H9 (cell line): Measurements from ENCODE around the gene NFATC2IP. TPM values are rescaled to one million over a fixed set of nuclear protein-coding genes. Genes with fewer than 3 reads are reported as not detected.

Source experiments
- DNase-seq: peaks from one replicate; pipeline ENCODE4 v3.0.0-alpha.2; 2017
- H2AFZ ChIP-seq: one replicate; pipeline ENCODE4 v1.6.1; 2013; ENCODE audit warnings: mild to moderate bottlenecking, low read length, control low read depth, moderate library complexity
- H2AK5ac ChIP-seq: 2 replicates; pipeline ENCODE4 v1.6.1; 2013; ENCODE audit warnings: low read length, control low read depth, mixed read lengths; ENCODE audit not compliant: insufficient read length
- H2BK120ac ChIP-seq: one replicate; pipeline ENCODE4 v1.6.1; 2013; ENCODE audit warnings: low read depth, mild to moderate bottlenecking, low read length, control low read depth, inconsistent platforms; ENCODE audit not compliant: poor library complexity, severe bottlenecking
- H2BK12ac ChIP-seq: 2 replicates; pipeline ENCODE4 v1.6.1; 2013; ENCODE audit warnings: low read length, control low read depth, mixed read lengths, low read depth; ENCODE audit not compliant: insufficient read length
- H2BK15ac ChIP-seq: 2 replicates; pipeline ENCODE4 v1.6.1; 2013; ENCODE audit warnings: low read depth, low read length, control low read depth
- H2BK20ac ChIP-seq: one replicate; pipeline ENCODE4 v1.6.1; 2013; ENCODE audit warnings: low read depth, mild to moderate bottlenecking, low read length, control low read depth, inconsistent platforms; ENCODE audit not compliant: poor library complexity, severe bottlenecking
- H2BK5ac ChIP-seq: 2 replicates; pipeline ENCODE4 v1.6.1; 2013; ENCODE audit warnings: low read length, control low read depth, mixed read lengths; ENCODE audit not compliant: insufficient read length
- H3K14ac ChIP-seq: 2 replicates; pipeline ENCODE4 v1.6.1; 2013; ENCODE audit warnings: low read length, control low read depth; ENCODE audit not compliant: insufficient read depth
- H3K18ac ChIP-seq: 2 replicates; pipeline ENCODE4 v1.6.1; 2013; ENCODE audit warnings: low read depth, mild to moderate bottlenecking, mixed read lengths, low read length, control low read depth; ENCODE audit not compliant: insufficient read length
- H3K23ac ChIP-seq: 2 replicates; pipeline ENCODE4 v1.6.1; 2013; ENCODE audit warnings: low read length, control low read depth, mixed read lengths, low read depth; ENCODE audit not compliant: insufficient read length
- H3K23me2 ChIP-seq: 2 replicates; pipeline ENCODE4 v1.6.1; 2013; ENCODE audit warnings: low read depth, mild to moderate bottlenecking, mixed read lengths, low read length, control low read depth; ENCODE audit not compliant: insufficient read length, poor library complexity, severe bottlenecking
- H3K27ac ChIP-seq: 2 replicates; pipeline ENCODE4 v1.5.1; 2013; ENCODE audit warnings: low read length, control low read depth, mixed read lengths, low read depth; ENCODE audit not compliant: insufficient read length
- H3K27me3 ChIP-seq: 2 replicates; pipeline ENCODE4 v1.6.1; 2013; ENCODE audit warnings: low read length, control low read depth, inconsistent platforms; ENCODE audit not compliant: insufficient read depth
- H3K4ac ChIP-seq: 2 replicates; pipeline ENCODE4 v1.6.1; 2013; ENCODE audit warnings: low read depth, mild to moderate bottlenecking, control low read depth, inconsistent platforms, low read length, moderate library complexity
- H3K4me1 ChIP-seq: 2 replicates; pipeline ENCODE4 v1.6.1; 2013; ENCODE audit warnings: low read length, control low read depth, inconsistent platforms; ENCODE audit not compliant: insufficient read depth
- H3K4me2 ChIP-seq: 2 replicates; pipeline ENCODE4 v1.6.1; 2013; ENCODE audit warnings: low read length, control low read depth, mixed read lengths; ENCODE audit not compliant: insufficient read length, insufficient read depth
- H3K56ac ChIP-seq: 2 replicates; pipeline ENCODE4 v1.6.1; 2013; ENCODE audit warnings: low read depth, mild to moderate bottlenecking, mixed read lengths, low read length, control low read depth; ENCODE audit not compliant: insufficient read length
- H3K79me1 ChIP-seq: 2 replicates; pipeline ENCODE4 v1.6.1; 2013; ENCODE audit warnings: low read depth, mild to moderate bottlenecking, moderate library complexity, low read length, control low read depth, inconsistent platforms; ENCODE audit not compliant: insufficient read depth, poor library complexity, severe bottlenecking
- H3K79me2 ChIP-seq: 2 replicates; pipeline ENCODE4 v1.6.1; 2013; ENCODE audit warnings: low read length, control low read depth, inconsistent platforms; ENCODE audit not compliant: insufficient read depth
- H3K9ac ChIP-seq: 2 replicates; pipeline ENCODE4 v1.6.1; 2013; ENCODE audit warnings: low read length, control low read depth, mixed read lengths; ENCODE audit not compliant: insufficient read length; ENCODE audit errors: extremely low read depth
- H3K9me3 ChIP-seq: one replicate; pipeline ENCODE4 v1.6.1; 2013; ENCODE audit warnings: low read depth, low read length, inconsistent platforms; ENCODE audit not compliant: control insufficient read depth
- H3T11ph ChIP-seq: one replicate; pipeline ENCODE4 v1.6.1; 2013; ENCODE audit warnings: mild to moderate bottlenecking, low read length, control low read depth, inconsistent platforms
- H4K20me1 ChIP-seq: one replicate; pipeline ENCODE4 v1.6.1; 2013; ENCODE audit not compliant: control insufficient read depth, insufficient read length, insufficient read depth
- H4K5ac ChIP-seq: 2 replicates; pipeline ENCODE4 v1.6.1; 2013; ENCODE audit warnings: low read depth, mild to moderate bottlenecking, mixed read lengths, low read length, control low read depth; ENCODE audit not compliant: insufficient read length
- H4K8ac ChIP-seq: replicated peaks from 2 replicates; pipeline ENCODE4 v1.6.1; 2013; ENCODE audit warnings: low read length, control low read depth, mixed read lengths, low read depth; ENCODE audit not compliant: insufficient read length
- H4K91ac ChIP-seq: 2 replicates; pipeline ENCODE4 v1.6.1; 2013; ENCODE audit warnings: low read depth, mild to moderate bottlenecking, moderate library complexity, mixed read lengths, low read length, control low read depth; ENCODE audit not compliant: insufficient read length
- H3K27ac Mint-ChIP-seq, 3 experiments: 2 replicates in 2 of 3; 3 replicates in 1 of 3; pipeline ENCODE4 v1.8.0; 2020 to 2021; ENCODE audit warnings: mixed read lengths in 3 of 3, mild to moderate bottlenecking in 1 of 3, moderate library complexity in 1 of 3
- H3K27me3 Mint-ChIP-seq: 2 replicates; pipeline ENCODE4 v1.8.0; 2021; ENCODE audit warnings: low read depth, mild to moderate bottlenecking, moderate library complexity, mixed read lengths
- H3K36me3 Mint-ChIP-seq, 3 experiments: 2 replicates in 2 of 3; 3 replicates in 1 of 3; pipeline ENCODE4 v1.8.0; 2020 to 2021; ENCODE audit warnings: low read depth in 3 of 3, mixed read lengths in 3 of 3; ENCODE audit not compliant: insufficient read depth in 1 of 3
- H3K4me1 Mint-ChIP-seq, 2 experiments: 2 replicates each; pipeline ENCODE4 v1.8.0; 2020; ENCODE audit warnings: mixed read lengths in 2 of 2
- H3K4me3 Mint-ChIP-seq, 2 experiments: 2 replicates in 1 of 2; 3 replicates in 1 of 2; pipeline ENCODE4 v1.8.0; 2020 to 2021; ENCODE audit warnings: mild to moderate bottlenecking in 2 of 2, mixed read lengths in 2 of 2, moderate library complexity in 1 of 2
- H3K9me3 Mint-ChIP-seq, 2 experiments: 2 replicates in 1 of 2; 3 replicates in 1 of 2; pipeline ENCODE4 v1.8.0; 2020; ENCODE audit warnings: mild to moderate bottlenecking in 2 of 2, mixed read lengths in 2 of 2, moderate library complexity in 1 of 2
- CTCF ChIP-seq: fragments of 200-600 bp; sonication (generic); conservative IDR thresholded peaks from 3 replicates; pipeline ENCODE4 v1.8.0; 2021; ENCODE audit warnings: antibody characterized with exemption, mild to moderate bottlenecking
- WGBS: extraction: QIAGEN DNeasy Blood & Tissue Kit; methylation state at CpG from one replicate; pipeline ENCODE4 v1.1.7; 2013; ENCODE audit warnings: missing lambda C conversion rate, low lambda C conversion rate, mixed read lengths; ENCODE audit not compliant: insufficient read length; ENCODE audit errors: extremely low coverage; 5-methylcytosine and 5-hydroxymethylcytosine counted together
- total RNA-seq: library from RNA; stranded (reverse); gene quantifications from 2 replicates; pipeline ENCODE4 v1.2.1, GENCODE V29; 2021

The NFATC2IP gene
- total RNA-seq, 1 experiment from 2014 or later: 73.8 TPM

GRCh38 chr16:28982418-28982817 lies 31.7 kb downstream of the NFATC2IP start:
- WGBS: no CpG with 5 or more reads among the region's 10 CpGs
- Histone ChIP-seq H2BK5ac (no peak overlapping the region), H3K9ac (no peak overlapping the region), H4K91ac (no peak overlapping the region), H3K14ac (no peak overlapping the region; the same call in 1 of the 2 replicates), H3K27ac (no peak overlapping the region), H3K4me1 (no peaks in the 10 kb centered on the region), H3K56ac (no peak overlapping the region), H4K5ac (no peak overlapping the region), H2AK5ac (no peak overlapping the region), H3K9me3 (no peaks in the 10 kb centered on the region), H4K8ac (no peak overlapping the region), H2BK20ac (no peak overlapping the region), H3K4ac (no peak overlapping the region), H3K27me3 (no peaks in the 10 kb centered on the region), H3K23me2 (no peaks in the 10 kb centered on the region), H3K4me2 (no peak overlapping the region), H2BK120ac (no peak overlapping the region), H2BK15ac (no peak overlapping the region), H3T11ph (no peak overlapping the region), H3K79me1 (no peaks in the 10 kb centered on the region), H3K23ac (no peak overlapping the region), H2BK12ac (no peak overlapping the region), H2AFZ (no peak overlapping the region), H4K20me1 (no peaks in the 10 kb centered on the region), H3K79me2 (no peaks in the 10 kb centered on the region), H3K18ac (no peak overlapping the region)
- Mint-ChIP-seq H3K4me1 (no peaks in the 10 kb centered on the region), H3K27me3 (no peaks in the 10 kb centered on the region), H3K4me3 (no peak overlapping the region), H3K9me3 (peaks cover 4 to 6% of the 10 kb centered on the region in 2 experiments; a peak in 3 of 5 replicates), H3K36me3 (peaks cover 19 to 45% (median 41%) of the 10 kb centered on the region in 3 experiments), H3K27ac (0 out of 7 replicates have a peak overlapping the region, but pooled peaks of 1 of the 3 experiments have one; percentile 40)
- TF ChIP-seq CTCF: no peak
- DNase-seq: no peak
